Adrenal gland (tissue), 12 donors: ENCODE data around the gene LTN1. TPM values are rescaled to one million over a fixed set of nuclear protein-coding genes. Genes with fewer than 3 reads are reported as not detected.

ENCODE experiments used
- DNase-seq, 7 donors: peaks; one replicate each; pipeline ENCODE4 v3.0.0-alpha.2; 2019 to 2020
- H3K27ac ChIP-seq, 5 donors: fragments of 200-600 bp; sonication (generic) in 4 of 5; 1 replicate in 3 of 5; 2 replicates in 2 of 5; pipeline versions ENCODE4 v1.5.1 to v1.8.0; 2016 to 2020; ENCODE audit warnings: mild to moderate bottlenecking in 1 of 5
- H3K27me3 ChIP-seq: fragments of 200-600 bp; 2 replicates; pipeline ENCODE4 v1.8.0; 2021
- H3K36me3 ChIP-seq, 2 donors: fragments of 200-600 bp; replicated peaks in 1 of 2; 1 replicate in 1 of 2; 2 replicates in 1 of 2; pipeline versions ENCODE4 v1.5.1 to v1.8.0; 2018 to 2022
- H3K4me1 ChIP-seq, 2 donors: fragments of 200-600 bp; replicated peaks in 1 of 2; 1 replicate in 1 of 2; 2 replicates in 1 of 2; pipeline versions ENCODE4 v1.5.1 to v1.8.0; 2018 to 2021
- H3K4me3 ChIP-seq, 4 donors: fragments of 200-600 bp; sonication (generic) in 3 of 4; one replicate each; pipeline ENCODE4 v1.5.1; 2016 to 2018
- H3K9me3 ChIP-seq, 3 donors: fragments of 200-600 bp; sonication (generic) in 1 of 3; replicated peaks in 1 of 3; 1 replicate in 2 of 3; 2 replicates in 1 of 3; pipeline versions ENCODE4 v1.5.1 to v1.8.0; 2016 to 2021
- CTCF ChIP-seq, 6 experiments: fragments of 450-650 bp in 4 of 6; fragments of 200-600 bp in 2 of 6; sonication (generic) in 1 of 6; IDR thresholded peaks; 1 replicate in 5 of 6; 2 replicates in 1 of 6; pipeline versions ENCODE4 v1.5.1 to v1.8.0; 2016 to 2021; ENCODE audit warnings: antibody characterized with exemption in 6 of 6, mild to moderate bottlenecking in 2 of 6, moderate library complexity in 1 of 6
- POLR2A ChIP-seq, 2 donors: fragments of 450-650 bp; IDR thresholded peaks; one replicate each; pipeline ENCODE4 v1.6.1; 2017; ENCODE audit warnings: antibody characterized with exemption in 2 of 2, mild to moderate bottlenecking in 2 of 2, moderate library complexity in 1 of 2
- WGBS, 4 donors: extraction: QIAGEN DNeasy Blood & Tissue Kit in 2 of 4; methylation state at CpG; one replicate each; pipeline versions ENCODE4 v1.1.5 to v1.1.7; 2013 to 2017; 5-methylcytosine and 5-hydroxymethylcytosine counted together
- intact Hi-C, 2 donors: fragments of 100-400 bp; cut with DNase I; formaldehyde crosslinking; loops; one replicate each; pipeline versions ENCODE4 v1.14.1 to v1.15.0; 2022 to 2023
- polyA plus RNA-seq, 3 donors: library from polyadenylated mRNA; stranded (reverse); fragments of 200-250 nt in 2 of 3; fragments of 350-450 nt in 1 of 3; fragmentation: Illumina TruSeq in 1 of 3; extraction: RNeasy Lipid Tissue Mini Kit (QIAGEN cat#74804) in 1 of 3; gene quantifications; one replicate each; pipeline ENCODE4 v1.2.3, GENCODE V29; 2013 to 2014
- total RNA-seq, 9 donors: library from RNA; depleted of rRNA in 4 of 9; stranded (reverse); fragments of >200 nt in 4 of 9; fragments of 120-200 nt in 1 of 9; fragmentation: NEBNext Ultra II Directional in 1 of 9; extraction: Animal tissue kit (Norgen Biotek cat#: 25700) in 1 of 9; gene quantifications; one replicate each; pipeline versions ENCODE4 v1.1.0 to v1.2.4, GENCODE V29; 2013 to 2023
- donor health status: healthy with polysubstance abuse.
- donor health status: Bipolar disorder and iron deficiency.
- donor health status: DM: yes; HTN: yes; CAD: no.
- donor health status: DM: no; HTN: no; CAD: no.
- donor health status: DM: no; HTN: no; CAD: no.
- donor health status: DM: yes; HTN: yes; CAD: no.

LTN1 gene
- total and polyA plus RNA-seq, 12 donors: 3.6 to 31.2 (median 22.0) TPM

GRCh38 chr21:28916150-28916893, 76.4 kb downstream of the LTN1 start:
- DNase-seq: no peak
- Histone ChIP-seq H3K27ac (no peak overlapping the region), H3K4me3 (no peak overlapping the region), H3K36me3 (no peaks in the 10 kb centered on the region), H3K27me3 (no peaks in the 10 kb centered on the region), H3K4me1 (no peaks in the 10 kb centered on the region), H3K9me3 (no peaks in the 10 kb centered on the region)
- intact Hi-C loops: no loop called here
- TF ChIP-seq CTCF (IDR thresholded peaks at IDR 0.05) (no peak), POLR2A (IDR thresholded peaks at IDR 0.05) (no peak)
- 80 to 85% (median 85%) methylated on average over 4 of the region's 4 CpGs for WGBS, 4 donors

GRCh38 chr21:28913071-28913470, 79.6 kb downstream of the LTN1 start:
- no peak for TF ChIP-seq POLR2A (IDR thresholded peaks at IDR 0.05)
- no peak for TF ChIP-seq CTCF (IDR thresholded peaks at IDR 0.05)
- no peaks in the 10 kb centered on the region for H3K27me3 ChIP-seq
- WGBS, 4 donors: 68 to 73% (median 70%) methylated on average over 2 of the region's 2 CpGs
- H3K27ac ChIP-seq: no peak overlapping the region
- no peak for DNase-seq
- intact Hi-C loops: no loop called here
- H3K9me3 ChIP-seq: no peaks in the 10 kb centered on the region
- no peaks in the 10 kb centered on the region for H3K4me1 ChIP-seq
- no peak overlapping the region for H3K4me3 ChIP-seq
- no peaks in the 10 kb centered on the region for H3K36me3 ChIP-seq

GRCh38 chr21:28910280-28910887, 82.3 kb downstream of the LTN1 start:
- no peak for TF ChIP-seq CTCF (IDR thresholded peaks at IDR 0.05)
- TF ChIP-seq POLR2A (IDR thresholded peaks at IDR 0.05): no peak
- DNase-seq: no peak
- Histone ChIP-seq H3K9me3 (no peaks in the 10 kb centered on the region), H3K4me3 (no peak overlapping the region), H3K4me1 (no peaks in the 10 kb centered on the region), H3K36me3 (no peaks in the 10 kb centered on the region), H3K27ac (no peak overlapping the region), H3K27me3 (no peaks in the 10 kb centered on the region)
- intact Hi-C loops: no loop called here
- WGBS, 4 donors: 61 to 69% (median 65%) methylated on average over 4 of the region's 4 CpGs

GRCh38 chr21:28908351-28908750, 84.3 kb downstream of the LTN1 start:
- Histone ChIP-seq H3K36me3 (no peaks in the 10 kb centered on the region), H3K4me1 (no peaks in the 10 kb centered on the region), H3K9me3 (no peaks in the 10 kb centered on the region), H3K4me3 (no peak overlapping the region), H3K27ac (no peak overlapping the region), H3K27me3 (no peaks in the 10 kb centered on the region)
- WGBS, 4 donors: 93 to 100% (median 95%) methylated on average over 8 of the region's 8 CpGs
- TF ChIP-seq CTCF (IDR thresholded peaks at IDR 0.05): no peak
- TF ChIP-seq POLR2A (IDR thresholded peaks at IDR 0.05): no peak
- intact Hi-C loops: no loop called here
- DNase-seq: no peak
